Measurements from ENCODE around the gene PLRG1. TPM values are rescaled to one million over a fixed set of nuclear protein-coding genes. Genes with fewer than 3 reads are reported as not detected.

Gene PLRG1
- total RNA-seq, 1 donor from 2014 or later, result 79.7 TPM

DNA sequence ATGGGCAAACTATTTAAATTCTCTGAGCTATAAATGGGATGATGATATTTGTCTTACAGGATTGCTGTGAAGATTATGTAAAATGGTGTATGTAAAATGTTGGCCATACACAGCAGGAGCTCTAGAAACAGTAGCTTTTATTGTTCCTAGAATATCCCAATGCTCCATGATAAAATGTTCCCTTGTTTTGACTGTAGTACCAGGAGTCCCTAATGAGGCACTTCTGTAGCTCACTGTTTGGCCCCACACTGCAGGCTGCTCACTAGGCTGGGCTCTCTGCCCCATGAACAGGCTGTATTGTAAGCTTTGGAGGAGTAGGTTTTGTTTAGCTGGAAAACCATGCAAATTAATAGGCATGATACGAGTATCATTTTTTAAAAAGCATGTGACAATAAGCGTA, 43.7 kb upstream of the PLRG1 start:
- DNase-seq, result no peak
- H3K27me3 Mint-ChIP-seq (ENCODE audit: unreplicated experiment), result no peaks in the 10 kb centered on the region
- no peaks in the 10 kb centered on the region for H3K36me3 Mint-ChIP-seq (ENCODE audit: unreplicated experiment)
- TF ChIP-seq, protein P1, sequence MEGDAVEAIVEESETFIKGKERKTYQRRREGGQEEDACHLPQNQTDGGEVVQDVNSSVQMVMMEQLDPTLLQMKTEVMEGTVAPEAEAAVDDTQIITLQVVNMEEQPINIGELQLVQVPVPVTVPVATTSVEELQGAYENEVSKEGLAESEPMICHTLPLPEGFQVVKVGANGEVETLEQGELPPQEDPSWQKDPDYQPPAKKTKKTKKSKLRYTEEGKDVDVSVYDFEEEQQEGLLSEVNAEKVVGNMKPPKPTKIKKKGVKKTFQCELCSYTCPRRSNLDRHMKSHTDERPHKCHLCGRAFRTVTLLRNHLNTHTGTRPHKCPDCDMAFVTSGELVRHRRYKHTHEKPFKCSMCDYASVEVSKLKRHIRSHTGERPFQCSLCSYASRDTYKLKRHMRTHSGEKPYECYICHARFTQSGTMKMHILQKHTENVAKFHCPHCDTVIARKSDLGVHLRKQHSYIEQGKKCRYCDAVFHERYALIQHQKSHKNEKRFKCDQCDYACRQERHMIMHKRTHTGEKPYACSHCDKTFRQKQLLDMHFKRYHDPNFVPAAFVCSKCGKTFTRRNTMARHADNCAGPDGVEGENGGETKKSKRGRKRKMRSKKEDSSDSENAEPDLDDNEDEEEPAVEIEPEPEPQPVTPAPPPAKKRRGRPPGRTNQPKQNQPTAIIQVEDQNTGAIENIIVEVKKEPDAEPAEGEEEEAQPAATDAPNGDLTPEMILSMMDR (IDR thresholded peaks at IDR 0.05; ENCODE audit: partially characterized antibody, unreplicated experiment), result no peak
- no peak overlapping the region for H3K27ac Mint-ChIP-seq (ENCODE audit: unreplicated experiment)
- no peak overlapping the region for H3K4me3 Mint-ChIP-seq (ENCODE audit: unreplicated experiment)
- H3K9me3 Mint-ChIP-seq (ENCODE audit: unreplicated experiment), result no peaks in the 10 kb centered on the region
- no peaks in the 10 kb centered on the region for H3K4me1 Mint-ChIP-seq (ENCODE audit: low read depth, unreplicated experiment)

DNA sequence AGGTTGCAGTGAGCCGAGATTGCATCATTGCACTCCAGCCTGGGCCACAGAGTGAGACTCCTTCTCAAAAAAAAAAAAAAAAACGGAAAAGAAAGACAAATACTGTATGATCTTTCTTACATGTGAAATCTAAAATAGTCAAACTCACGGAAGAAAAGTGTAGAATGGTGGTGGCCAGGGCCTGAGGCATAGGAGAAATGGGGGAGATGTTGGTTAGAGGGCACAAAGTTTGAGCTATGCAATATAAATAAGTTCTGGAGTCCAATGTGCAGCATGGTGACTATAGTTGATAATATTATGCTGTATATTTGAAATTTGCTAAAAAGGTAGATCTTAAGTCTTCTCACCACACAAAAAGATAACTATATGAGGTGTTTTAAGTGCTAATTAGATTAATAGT, 41.7 kb upstream of the PLRG1 start:
- Mint-ChIP-seq H3K27me3 (ENCODE audit: unreplicated experiment) (no peaks in the 10 kb centered on the region), H3K9me3 (ENCODE audit: unreplicated experiment) (no peaks in the 10 kb centered on the region), H3K27ac (ENCODE audit: unreplicated experiment) (no peak overlapping the region), H3K4me1 (ENCODE audit: low read depth, unreplicated experiment) (no peaks in the 10 kb centered on the region), H3K4me3 (ENCODE audit: unreplicated experiment) (no peak overlapping the region), H3K36me3 (ENCODE audit: unreplicated experiment) (no peaks in the 10 kb centered on the region)
- DNase-seq, result no peak
- TF ChIP-seq, protein P1 (IDR thresholded peaks at IDR 0.05; ENCODE audit: partially characterized antibody, unreplicated experiment), result no peak

DNA sequence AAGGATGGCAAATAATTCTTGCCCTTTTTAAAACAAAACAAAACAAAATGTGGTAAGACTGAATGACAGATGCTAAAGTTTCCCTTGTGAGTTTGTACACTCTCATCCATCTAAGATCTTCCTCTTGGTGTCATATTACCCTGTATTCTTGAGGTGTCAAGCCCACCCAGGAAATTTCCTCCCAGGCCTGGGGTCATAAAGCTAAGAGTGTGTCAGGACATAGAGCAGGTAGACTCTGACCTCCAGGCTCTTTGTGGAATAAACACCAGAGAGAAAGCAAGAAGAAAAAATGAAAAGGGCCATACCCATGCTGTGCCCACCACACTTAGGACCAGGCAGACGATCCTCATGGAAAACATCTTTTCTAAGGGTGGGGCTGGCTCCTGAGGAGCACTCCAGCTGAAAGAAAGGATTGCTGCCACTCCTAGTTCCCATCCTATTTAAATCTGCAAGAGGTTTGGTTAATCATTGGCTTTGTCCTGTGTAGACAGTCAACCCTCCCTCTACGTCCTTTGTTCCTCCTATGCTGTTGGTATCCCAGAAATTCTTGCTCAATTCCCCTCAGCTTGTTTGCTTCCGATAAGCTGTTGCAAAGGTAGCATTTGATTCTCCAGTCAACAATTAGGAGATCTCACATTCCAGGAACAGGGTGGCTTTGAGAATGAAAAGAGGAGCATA, 40.3 kb upstream of the PLRG1 start, which contains the start of gene FGA:
Gene FGA, minus strand, starts transcription at position 414 of the 678 bp plus-strand sequence. Its CDS starts 55 bp downstream, at position 359.
- H3K9me3 Mint-ChIP-seq (ENCODE audit: unreplicated experiment), result no peaks in the 10 kb centered on the region
- no peaks in the 10 kb centered on the region for H3K27me3 Mint-ChIP-seq (ENCODE audit: unreplicated experiment)
- H3K4me1 Mint-ChIP-seq (ENCODE audit: low read depth, unreplicated experiment), result no peaks in the 10 kb centered on the region
- H3K27ac Mint-ChIP-seq (ENCODE audit: unreplicated experiment), result no peak within 1 kb of the TSS
- H3K4me3 Mint-ChIP-seq (ENCODE audit: unreplicated experiment), result no peak within 1 kb of the TSS
- TF ChIP-seq, protein P1 (IDR thresholded peaks at IDR 0.05; ENCODE audit: partially characterized antibody, unreplicated experiment), result no peak
- DNase-seq, result no peak
- H3K36me3 Mint-ChIP-seq (ENCODE audit: unreplicated experiment), result no peaks in the 10 kb centered on the region

DNA sequence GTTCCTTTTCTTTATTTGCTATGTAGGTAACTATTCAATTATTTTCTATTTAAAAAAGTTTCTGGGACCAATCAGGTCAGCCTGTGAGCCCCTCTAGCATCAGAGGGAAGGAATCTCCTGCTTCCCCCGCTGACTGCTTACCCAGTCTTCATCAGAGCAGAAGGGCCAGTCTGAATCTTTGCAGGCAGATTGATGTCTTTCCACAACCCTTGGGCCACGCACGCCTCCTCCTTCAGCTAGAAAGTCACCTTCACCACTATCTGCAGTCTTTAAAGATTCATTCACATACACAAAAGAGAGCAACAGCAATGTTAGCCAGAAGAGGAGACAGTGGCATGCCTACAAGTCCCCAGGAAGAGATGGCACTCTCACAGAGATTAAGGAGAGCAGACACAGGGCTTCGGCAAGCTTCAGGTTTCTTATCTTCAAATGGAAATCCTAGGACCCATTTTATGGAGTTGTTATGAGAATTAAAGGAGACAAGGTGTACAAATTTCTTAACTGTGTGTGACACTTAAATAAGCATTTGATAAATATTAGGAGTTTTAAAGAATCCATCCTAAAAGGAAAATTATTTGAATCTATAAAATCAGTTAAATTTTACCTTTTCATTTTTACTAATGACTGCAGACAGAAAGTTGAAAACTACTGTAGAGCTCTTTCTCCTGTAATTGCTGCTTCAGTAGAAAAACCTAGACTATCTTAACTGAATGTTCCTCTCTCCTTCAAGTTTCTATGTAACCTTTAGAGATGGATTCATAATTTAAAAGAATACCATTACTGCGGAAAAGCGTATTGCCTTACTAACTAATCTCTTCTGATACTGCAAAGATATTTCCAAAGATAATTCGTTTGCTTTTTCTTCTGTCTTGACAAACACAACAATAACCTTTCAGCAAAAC, 39.3 kb upstream of the PLRG1 start:
- Mint-ChIP-seq H3K27ac (ENCODE audit: unreplicated experiment) (no peak overlapping the region), H3K27me3 (ENCODE audit: unreplicated experiment) (no peaks in the 10 kb centered on the region), H3K4me3 (ENCODE audit: unreplicated experiment) (no peak overlapping the region), H3K9me3 (ENCODE audit: unreplicated experiment) (no peaks in the 10 kb centered on the region), H3K36me3 (ENCODE audit: unreplicated experiment) (no peaks in the 10 kb centered on the region), H3K4me1 (ENCODE audit: low read depth, unreplicated experiment) (no peaks in the 10 kb centered on the region)
- TF ChIP-seq, protein P1 (IDR thresholded peaks at IDR 0.05; ENCODE audit: partially characterized antibody, unreplicated experiment), result no peak
- DNase-seq, result no peak

DNA sequence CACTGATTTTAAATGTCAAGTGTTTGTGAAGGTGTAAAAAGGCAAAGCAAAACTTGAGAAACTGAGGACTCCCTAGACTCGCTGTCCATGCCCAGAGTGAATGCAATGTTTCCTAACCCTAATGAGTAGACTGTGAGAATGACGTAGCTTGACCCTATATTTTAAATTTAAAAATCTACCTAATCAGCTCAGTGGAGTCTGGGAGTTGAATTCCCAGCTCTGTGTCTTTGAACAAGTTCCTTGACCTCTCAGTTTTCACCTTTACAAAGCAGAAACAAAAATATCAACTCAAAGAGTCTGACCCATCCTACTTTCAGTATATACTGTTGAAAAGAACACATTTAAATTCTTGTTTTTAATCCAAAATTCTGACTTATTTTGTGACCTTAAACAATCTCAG, 38.0 kb upstream of the PLRG1 start:
- H3K4me3 Mint-ChIP-seq (ENCODE audit: unreplicated experiment), result no peak overlapping the region
- H3K36me3 Mint-ChIP-seq (ENCODE audit: unreplicated experiment), result no peaks in the 10 kb centered on the region
- no peak for DNase-seq
- TF ChIP-seq, protein P1 (IDR thresholded peaks at IDR 0.05; ENCODE audit: partially characterized antibody, unreplicated experiment), result no peak
- no peaks in the 10 kb centered on the region for H3K4me1 Mint-ChIP-seq (ENCODE audit: low read depth, unreplicated experiment)
- H3K9me3 Mint-ChIP-seq (ENCODE audit: unreplicated experiment), result no peaks in the 10 kb centered on the region
- no peak overlapping the region for H3K27ac Mint-ChIP-seq (ENCODE audit: unreplicated experiment)
- H3K27me3 Mint-ChIP-seq (ENCODE audit: unreplicated experiment), result no peaks in the 10 kb centered on the region
